Gastrocnemius medialis (tissue), 4 donors: ENCODE measurements around the gene TNRC6B. TPM values are rescaled to one million over a fixed set of nuclear protein-coding genes. Genes with fewer than 3 reads are reported as not detected.

ENCODE experiments used
- ATAC-seq, 2 donors: fragments of 150-250 bp; one replicate each; pipeline ENCODE4 v1.9.1; 2016
- DNase-seq, 2 donors: peaks; one replicate each; pipeline ENCODE4 v3.0.0-alpha.2; 2019
- H3K27ac ChIP-seq, 4 donors: fragments of 200-600 bp; sonication (generic); 1 replicate in 1 of 4; 2 replicates in 3 of 4; pipeline ENCODE4 v1.5.1; 2016 to 2018; ENCODE audit warnings: mild to moderate bottlenecking in 2 of 4, moderate library complexity in 1 of 4
- H3K27me3 ChIP-seq, 3 donors: fragments of 200-600 bp; sonication (generic) in 2 of 3; 1 replicate in 1 of 3; 2 replicates in 2 of 3; pipeline versions ENCODE4 v1.5.1 to v1.6.0; 2016 to 2019; ENCODE audit warnings: mild to moderate bottlenecking in 1 of 3, moderate library complexity in 1 of 3
- H3K36me3 ChIP-seq, 2 donors: fragments of 200-600 bp; sonication (generic) in 1 of 2; one replicate each; pipeline ENCODE4 v1.5.1; 2017 to 2018
- H3K4me1 ChIP-seq, 2 donors: fragments of 200-600 bp; sonication (generic) in 1 of 2; one replicate each; pipeline ENCODE4 v1.5.1; 2016 to 2017; ENCODE audit warnings: mild to moderate bottlenecking in 2 of 2
- H3K4me3 ChIP-seq, 4 donors: fragments of 200-600 bp; sonication (generic) in 3 of 4; 1 replicate in 1 of 4; 2 replicates in 3 of 4; pipeline ENCODE4 v1.5.1; 2016 to 2019; ENCODE audit warnings: mild to moderate bottlenecking in 2 of 4
- H3K9me3 ChIP-seq, 3 donors: fragments of 200-600 bp; sonication (generic) in 2 of 3; 1 replicate in 1 of 3; 2 replicates in 2 of 3; pipeline ENCODE4 v1.5.1; 2016 to 2019
- CTCF ChIP-seq, 5 experiments: fragments of 450-650 bp in 3 of 5; fragments of 200-600 bp in 2 of 5; sonication (generic) in 2 of 5; IDR thresholded peaks in 4 of 5; conservative IDR thresholded peaks in 1 of 5; 1 replicate in 4 of 5; 2 replicates in 1 of 5; pipeline ENCODE4 v1.5.1; 2016 to 2019; ENCODE audit warnings: antibody characterized with exemption in 5 of 5, mild to moderate bottlenecking in 3 of 5, moderate library complexity in 3 of 5
- POLR2A ChIP-seq, 2 donors: fragments of 450-650 bp; IDR thresholded peaks; one replicate each; pipeline ENCODE4 v1.6.1; 2017; ENCODE audit warnings: antibody characterized with exemption in 2 of 2, mild to moderate bottlenecking in 2 of 2, moderate library complexity in 2 of 2
- in situ Hi-C, 4 donors: fragments of 200-750 bp; cut with MboI; loops; one replicate each; pipeline versions ENCODE4 v1.15.0 to v1.8.0; 2017; ENCODE audit warnings: low sequenced_read_pairs in 4 of 4
- intact Hi-C: fragments of 100-400 bp; cut with DNase I; formaldehyde crosslinking; loops from one replicate; pipeline ENCODE4 v1.15.1; 2023; ENCODE audit warnings: low total_unique reads
- total RNA-seq, 4 donors: library from RNA; depleted of rRNA; stranded (reverse); fragments of >200 nt; gene quantifications; one replicate each; pipeline versions ENCODE4 v1.1.0 to v1.2.3, GENCODE V29; 2016

TNRC6B gene
- total RNA-seq, 4 donors from 2014 or later = 31.9 to 76.7 (median 57.0) TPM

GRCh38 chr22:40279017-40279416 lies 101.3 kb downstream of the TNRC6B start:
- no peak for ATAC-seq
- H3K36me3 ChIP-seq = peaks cover 0 to 7% of the 10 kb centered on the region in 2 donors
- intact Hi-C loops = loop anchor here (5.0 to 10.0 kb wide), 4 partner anchors 122 to 754 kb away; partner anchors contain the start of gene ATF4
- H3K27me3 ChIP-seq = no peaks in the 10 kb centered on the region
- no peak for TF ChIP-seq POLR2A (IDR thresholded peaks at IDR 0.05)
- TF ChIP-seq CTCF (IDR thresholded peaks at IDR 0.05 in 4 of 5, conservative IDR thresholded peaks at IDR 0.05 in 1 of 5) = no peak
- in situ Hi-C loops = loop anchor here in 2 of 4 donors (10.0 to 25.0 kb wide), 2 partner anchors 104 to 217 kb away; partner anchors contain the start of gene TNRC6B (in 1 of the 2)
- peak overlapping the region; percentile 86 to 92 (median 88) for H3K27ac ChIP-seq
- no peak for DNase-seq
- H3K4me1 ChIP-seq = peaks cover 9 to 34% of the 10 kb centered on the region in 2 donors
- no peak overlapping the region for H3K4me3 ChIP-seq
- H3K9me3 ChIP-seq = no peaks in the 10 kb centered on the region

- H3K36me3 ChIP-seq = peaks cover 2 to 12% of the 10 kb centered on the region in 2 donors
- in situ Hi-C loops = loop anchor here in 1 of 4 donors (10.0 to 25.0 kb wide), 2 partner anchors 63 to 219 kb away; partner anchors contain the start of gene ADSL
- peak overlapping the region; percentile 8 to 54 (median 33) for H3K27ac ChIP-seq
Measured at GRCh38 chr22:40281717-40282116, 104.0 kb downstream of the TNRC6B start.

GRCh38 chr22:40285513-40285912 lies 107.8 kb downstream of the TNRC6B start:
- TF ChIP-seq POLR2A (IDR thresholded peaks at IDR 0.05) = no peak
- no peak for TF ChIP-seq CTCF (IDR thresholded peaks at IDR 0.05 in 4 of 5, conservative IDR thresholded peaks at IDR 0.05 in 1 of 5)
- peaks cover 0 to 10% of the 10 kb centered on the region in 2 donors for H3K4me1 ChIP-seq
- peaks cover 3 to 37% of the 10 kb centered on the region in 2 donors for H3K36me3 ChIP-seq
- H3K27me3 ChIP-seq = no peaks in the 10 kb centered on the region
- intact Hi-C loops = no loop called here
- ATAC-seq (no peak), DNase-seq (no peak)
- in situ Hi-C loops = loop anchor here in 1 of 4 donors (10.0 to 25.0 kb wide), 2 partner anchors 59 to 223 kb away; partner anchors contain the start of gene ADSL
- H3K9me3 ChIP-seq = no peaks in the 10 kb centered on the region
- H3K27ac ChIP-seq = no peak overlapping the region
- H3K4me3 ChIP-seq = no peak overlapping the region

More at GRCh38 chr22:40281717-40282116, 104.0 kb downstream of the TNRC6B start:
- Histone ChIP-seq H3K4me1 (peaks cover 7 to 22% of the 10 kb centered on the region in 2 donors), H3K4me3 (no peak overlapping the region), H3K9me3 (no peaks in the 10 kb centered on the region), H3K27me3 (no peaks in the 10 kb centered on the region)
- peak in 1 of 2 donors; percentile 56 for DNase-seq
- no peak for TF ChIP-seq CTCF (IDR thresholded peaks at IDR 0.05 in 4 of 5, conservative IDR thresholded peaks at IDR 0.05 in 1 of 5)
- TF ChIP-seq POLR2A (IDR thresholded peaks at IDR 0.05) = no peak
- intact Hi-C loops = no loop called here
- ATAC-seq = no peak

- TF ChIP-seq CTCF (IDR thresholded peaks at IDR 0.05 in 4 of 5, conservative IDR thresholded peaks at IDR 0.05 in 1 of 5) = no peak
- TF ChIP-seq POLR2A (IDR thresholded peaks at IDR 0.05) = no peak
- H3K4me3 ChIP-seq = no peak overlapping the region
- intact Hi-C loops (no loop called here), in situ Hi-C loops (loop anchor here in 1 of 4 donors (10.0 to 25.0 kb wide), 2 partner anchors 55 to 228 kb away; partner anchors contain the start of gene ADSL)
- H3K27me3 ChIP-seq = no peaks in the 10 kb centered on the region
- H3K27ac ChIP-seq = peak overlapping the region in 1 of 4 donors; percentile 14
- peaks cover 3 to 48% of the 10 kb centered on the region in 2 donors for H3K36me3 ChIP-seq
- no peak for DNase-seq
- H3K9me3 ChIP-seq = no peaks in the 10 kb centered on the region
- peak in 1 of 2 donors; percentile 34 for ATAC-seq
- no peaks in the 10 kb centered on the region for H3K4me1 ChIP-seq
Measured at GRCh38 chr22:40289991-40290459, 112.3 kb downstream of the TNRC6B start.
